HG03378 (cell line): Measurements from ENCODE around the gene PTPRZ1.

Source experiments
- ATAC-seq: cut with Tn5 transposase; IDR thresholded peaks from one replicate; pipeline ENCODE4 v1.9.1; 2021; ENCODE audit warnings: mild to moderate bottlenecking, moderate library complexity; ENCODE audit not compliant: unreplicated experiment

PTPRZ1 gene

DNA sequence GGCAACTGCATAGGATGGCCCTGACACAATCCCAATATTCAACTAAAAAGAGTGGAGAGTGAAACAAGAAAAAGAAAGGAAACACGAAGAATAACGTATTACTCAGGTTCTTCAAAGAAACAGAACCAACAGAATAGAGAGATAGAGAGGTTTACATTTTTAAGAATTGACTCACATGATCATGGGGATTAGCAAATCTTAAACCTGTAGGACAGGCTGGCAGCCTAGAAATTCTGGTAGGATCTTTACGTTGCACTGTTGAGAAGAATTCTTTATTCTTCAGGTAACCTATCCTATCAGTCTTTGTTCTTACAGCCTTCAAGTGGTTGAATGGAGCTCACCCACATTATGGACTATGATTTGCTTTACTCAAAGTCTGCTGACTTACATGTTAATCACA is 167.2 kb downstream of the PTPRZ1 start:
- ATAC-seq, result no peak

DNA sequence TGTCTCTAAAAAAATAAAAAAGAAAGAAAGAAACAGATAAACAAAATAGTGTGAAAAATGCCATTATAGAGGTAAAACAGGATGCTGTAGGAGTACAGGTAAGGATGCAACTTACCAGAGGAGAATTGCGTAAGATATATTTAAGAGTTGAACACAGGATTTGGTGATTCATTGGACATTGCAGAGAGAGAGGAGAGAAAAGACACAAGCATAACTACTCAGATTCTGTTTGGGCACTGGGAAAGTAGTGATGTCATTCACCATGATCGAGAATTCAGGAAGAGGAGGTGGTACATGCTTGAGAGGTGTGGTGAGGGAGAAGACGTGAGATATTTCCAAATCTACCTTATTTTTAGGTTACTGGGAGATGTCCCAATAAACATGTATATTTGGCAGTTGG is 173.4 kb downstream of the PTPRZ1 start:
- no peak for ATAC-seq

- no peak for ATAC-seq
Observed at GRCh38 chr7:122054393-122054792, 181.4 kb downstream of the PTPRZ1 start.

GRCh38 chr7:122055073-122055472 is 182.1 kb downstream of the PTPRZ1 start:
- ATAC-seq, result no peak

DNA sequence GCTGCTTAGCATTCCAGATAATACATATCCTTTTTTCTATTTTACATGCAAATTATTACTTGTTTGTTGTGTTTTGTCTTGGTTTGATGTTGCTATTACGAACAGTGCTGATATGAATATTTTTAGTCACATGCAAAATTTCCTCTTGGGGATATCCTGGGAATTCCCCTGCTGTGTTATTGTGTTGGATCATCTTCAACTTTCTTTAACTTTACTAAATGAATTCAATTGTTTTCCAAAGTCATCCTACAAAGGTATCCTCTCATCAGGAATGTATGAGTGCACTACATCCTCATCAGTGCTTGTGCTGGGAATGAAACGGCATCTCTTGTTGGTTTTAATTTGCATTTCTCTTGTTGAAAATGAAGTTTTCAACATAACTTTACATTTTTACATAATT is 184.0 kb downstream of the PTPRZ1 start:
- ATAC-seq, result no peak

- no peak for ATAC-seq
Observed at GRCh38 chr7:122059542-122059941, 186.6 kb downstream of the PTPRZ1 start.

GRCh38 chr7:122063146-122063545 is 190.2 kb downstream of the PTPRZ1 start:
- no peak for ATAC-seq

DNA sequence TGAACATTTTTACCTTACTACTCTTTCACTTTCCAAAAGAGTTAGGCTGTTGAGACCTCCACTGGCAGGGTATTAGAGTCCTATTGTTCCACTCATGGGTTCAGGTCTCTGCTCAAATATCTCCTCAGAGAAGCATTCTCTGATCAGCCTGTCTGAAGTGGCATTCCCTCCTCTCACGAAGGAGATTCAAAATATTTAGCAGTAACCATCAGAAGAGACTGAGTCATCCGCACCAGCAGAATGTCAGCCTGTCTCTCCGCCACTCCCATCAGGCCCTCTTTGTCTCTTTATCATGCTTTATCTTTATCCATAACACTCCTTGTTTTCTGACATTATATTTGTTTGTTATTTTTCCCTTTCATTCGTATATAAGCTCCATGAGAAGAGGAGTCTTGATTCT is 192.0 kb downstream of the PTPRZ1 start:
- no peak for ATAC-seq

GRCh38 chr7:122067077-122067476 is 194.1 kb downstream of the PTPRZ1 start:
- ATAC-seq, result no peak

DNA sequence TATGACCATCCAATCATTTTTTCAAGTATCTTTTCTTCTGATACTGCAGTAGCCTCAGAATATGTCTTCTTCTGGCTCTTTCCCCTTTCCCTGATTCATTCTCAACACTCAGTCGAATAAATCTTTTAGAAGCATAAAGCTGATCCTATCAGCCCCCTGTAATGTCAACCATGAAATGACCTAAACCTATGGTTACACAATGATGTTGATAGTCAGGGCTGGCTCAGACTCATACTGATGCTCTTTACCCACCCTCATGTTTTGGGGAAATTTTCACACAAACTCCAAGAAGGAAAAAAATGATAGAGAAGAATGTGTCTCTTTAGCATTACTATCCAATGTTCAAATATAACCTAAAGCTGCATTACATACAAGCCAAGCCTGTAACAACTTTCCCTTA is 195.1 kb downstream of the PTPRZ1 start:
- ATAC-seq, result no peak

- no peak for ATAC-seq
Observed at GRCh38 chr7:122068999-122069398, 196.0 kb downstream of the PTPRZ1 start.

DNA sequence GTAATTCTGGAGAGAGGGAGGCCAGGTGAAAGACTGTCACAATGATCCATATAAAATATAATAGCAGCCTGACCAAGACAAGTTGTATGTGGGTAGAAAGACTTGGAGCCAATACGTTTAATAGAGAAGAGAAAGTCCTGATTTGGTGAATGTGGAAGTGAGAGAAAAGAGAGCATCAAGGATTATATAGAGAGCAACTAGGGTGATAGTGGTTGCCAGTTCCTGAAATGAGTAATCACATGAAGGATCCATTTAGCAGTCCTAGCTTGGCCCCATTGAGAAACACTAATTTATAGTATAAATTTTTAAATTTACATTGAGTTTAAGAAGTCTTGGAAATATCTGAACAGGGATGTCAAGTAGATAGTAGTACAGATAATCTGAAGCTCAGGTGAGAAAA is 197.1 kb downstream of the PTPRZ1 start:
- ATAC-seq, result no peak

DNA sequence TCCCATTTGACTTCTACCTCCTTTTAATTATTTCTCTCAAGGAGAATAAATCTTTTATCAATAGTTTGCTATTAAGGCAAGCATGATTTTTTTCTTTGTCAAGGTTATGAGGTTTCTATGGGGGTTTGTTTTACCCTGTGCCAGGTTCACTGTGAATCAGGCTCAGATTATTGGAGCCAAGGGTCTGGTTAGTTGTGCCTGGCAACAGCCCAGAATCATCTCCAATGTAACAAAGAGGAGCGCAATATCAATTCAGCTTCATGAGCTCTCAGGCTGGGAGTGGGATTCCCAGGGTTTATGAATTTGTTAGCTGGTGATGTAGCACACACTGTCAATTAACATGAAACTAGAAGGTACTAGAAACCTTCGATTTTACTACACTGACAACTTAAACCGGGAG is 197.9 kb downstream of the PTPRZ1 start:
- no peak for ATAC-seq

DNA sequence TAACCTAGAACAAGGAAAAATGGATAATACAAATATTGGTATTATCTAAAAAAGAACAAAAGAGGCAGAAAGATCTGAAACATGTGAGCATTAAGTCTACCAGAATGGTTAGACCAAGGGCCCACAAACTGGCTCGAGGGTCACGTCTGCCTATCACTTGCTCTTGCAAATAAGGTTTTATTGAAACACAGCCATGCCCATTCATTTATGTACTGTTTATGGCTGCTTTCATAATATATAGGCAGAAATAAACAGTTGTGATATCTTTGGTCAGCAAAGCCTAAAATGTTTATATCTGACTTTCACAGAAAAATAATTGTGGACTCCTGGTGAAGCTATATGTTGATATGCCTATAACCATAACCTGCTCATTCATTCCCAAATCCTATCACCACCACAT is 199.3 kb downstream of the PTPRZ1 start:
- no peak for ATAC-seq

GRCh38 chr7:122072924-122073599 is 200.1 kb downstream of the PTPRZ1 start:
- ATAC-seq, result no peak

DNA sequence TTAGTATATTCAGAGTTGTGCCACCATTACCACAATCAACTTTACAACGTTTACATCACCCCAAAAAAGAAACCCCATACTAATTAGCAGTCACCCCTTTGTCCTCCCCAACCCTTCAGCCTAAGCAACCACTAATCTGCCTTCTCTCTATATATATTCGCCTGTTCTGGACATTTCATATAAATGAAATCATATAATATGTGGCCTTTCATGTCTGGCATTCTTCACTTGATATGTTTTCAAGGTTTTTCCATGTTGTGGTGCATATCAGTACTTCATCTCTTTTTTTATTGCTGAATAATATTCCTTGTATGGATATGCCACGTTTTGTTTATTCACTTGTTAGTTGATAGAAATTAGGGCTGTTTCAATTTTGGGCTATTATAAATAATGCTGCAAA is 200.7 kb downstream of the PTPRZ1 start:
- ATAC-seq, result no peak

GRCh38 chr7:122082160-122082559 is 209.2 kb downstream of the PTPRZ1 start:
- ATAC-seq, result no peak

- ATAC-seq, result no peak
Observed at GRCh38 chr7:122082670-122083069, 209.7 kb downstream of the PTPRZ1 start.

- peak; percentile 97 for ATAC-seq
Observed at GRCh38 chr7:122092964-122093797, 220.2 kb downstream of the PTPRZ1 start.

DNA sequence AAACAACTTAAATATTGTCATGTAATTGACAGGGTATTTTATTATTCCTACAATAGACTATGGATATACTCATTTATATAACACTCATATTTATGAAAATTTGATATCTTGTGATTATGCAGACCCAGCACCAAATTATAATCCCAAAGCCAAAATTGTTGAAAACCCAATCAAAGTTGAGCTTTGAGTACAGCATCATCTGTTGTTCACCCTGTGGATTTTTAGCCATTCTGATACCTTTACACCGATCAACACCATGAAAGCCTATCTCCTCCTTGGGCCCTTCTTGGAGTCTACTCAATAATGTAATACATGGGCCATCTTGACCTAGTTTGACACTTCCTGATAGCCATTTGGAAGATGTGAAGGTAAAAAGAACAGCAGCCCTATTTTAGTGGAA is 221.6 kb downstream of the PTPRZ1 start:
- ATAC-seq, result no peak

- ATAC-seq, result no peak
Observed at GRCh38 chr7:122095642-122096041, 222.7 kb downstream of the PTPRZ1 start.

DNA sequence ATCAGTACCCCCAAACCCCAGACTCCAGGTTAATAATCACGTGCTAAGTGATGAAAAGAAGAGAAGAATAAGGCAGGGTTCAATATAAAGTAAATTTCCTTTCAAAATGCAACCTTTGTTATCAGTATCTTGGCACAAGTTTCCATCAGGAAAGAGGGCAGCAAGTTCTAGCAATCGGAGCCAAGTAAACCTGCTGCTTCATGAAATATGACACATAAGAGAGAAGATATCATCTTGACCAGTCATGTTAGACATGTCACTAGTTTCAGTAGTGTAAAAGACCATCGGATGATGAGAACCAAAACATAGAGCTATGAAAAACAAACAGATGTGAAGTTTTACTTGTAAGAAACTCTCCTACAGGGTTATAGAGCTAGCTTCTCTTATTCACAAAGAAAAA is 227.1 kb downstream of the PTPRZ1 start:
- ATAC-seq, result no peak
